Activated naive CD8-positive, alpha-beta T cell treated with anti-CD3 and anti-CD28 coated beads, Interleukin-2, amount 10 ng/mL, durations not matched to agents 7 days and 5 days (primary cell): ENCODE results near the gene CACNA2D4. TPM values are rescaled to one million over a fixed set of nuclear protein-coding genes. Genes with fewer than 3 reads are reported as not detected.
A peak's percentile ranks its signal among the peaks of the same experiment; 100 is the strongest.

Experiments used
- ATAC-seq: fragments of 150-1000 bp; cut with Tn5 transposase; one replicate; pipeline ENCODE4 v1.10.0; 2021; ENCODE audit warnings: low read depth, moderate library complexity
- POLR2A ChIA-PET: fragments of 350-600 bp; sonication (Branson Sonifier 250); formaldehyde crosslinking; loops from one replicate; lab custom pipeline; 2021; ENCODE audit warnings: antibody characterized with exemption; lab: Charles Lee
- DNase-seq: peaks from one replicate; pipeline ENCODE4 v3.0.0; 2021
- H3K27ac Mint-ChIP-seq: one replicate; pipeline ENCODE4 v1.8.0; 2022; ENCODE audit warnings: mild to moderate bottlenecking, mixed read lengths
- H3K27me3 Mint-ChIP-seq: one replicate; pipeline ENCODE4 v1.8.0; 2022; ENCODE audit warnings: mild to moderate bottlenecking, moderate library complexity, mixed read lengths
- H3K36me3 Mint-ChIP-seq: one replicate; pipeline ENCODE4 v1.8.0; 2021; ENCODE audit warnings: mild to moderate bottlenecking, mixed read lengths
- H3K4me1 Mint-ChIP-seq: one replicate; pipeline ENCODE4 v1.8.0; 2021; ENCODE audit warnings: mixed read lengths
- H3K4me3 Mint-ChIP-seq: one replicate; pipeline ENCODE4 v1.8.0; 2022; ENCODE audit warnings: mild to moderate bottlenecking, moderate library complexity, mixed read lengths
- H3K9me3 Mint-ChIP-seq: one replicate; pipeline ENCODE4 v1.8.0; 2021; ENCODE audit warnings: mixed read lengths
- total RNA-seq, 2 experiments: library from RNA; stranded (reverse); gene quantifications; one replicate each; pipeline ENCODE4 v1.2.3, GENCODE V29; 2021

CACNA2D4 gene
- total RNA-seq, 2 experiments from 2014 or later = 8.0 to 10.4 TPM

GRCh38 chr12:1798641-1799020 is 119.8 kb downstream of the CACNA2D4 start:
- H3K27ac Mint-ChIP-seq = peak overlapping the region; percentile 22

GRCh38 chr12:1797991-1798640 is 120.3 kb downstream of the CACNA2D4 start:
- DNase-seq (peak; percentile 36), ATAC-seq (no peak)
- H3K27me3 Mint-ChIP-seq = no peaks in the 10 kb centered on the region
- no peaks in the 10 kb centered on the region for H3K36me3 Mint-ChIP-seq
- no peaks in the 10 kb centered on the region for H3K9me3 Mint-ChIP-seq
- H3K4me3 Mint-ChIP-seq = no peak overlapping the region
- H3K4me1 Mint-ChIP-seq = peaks cover 8% of the 10 kb centered on the region
- H3K27ac Mint-ChIP-seq = no peak overlapping the region
- POLR2A ChIA-PET = interaction anchor here (0.9 to 2.7 kb wide), 2 partner anchors 118 to 142 kb away, joined by 3 to 7 read pairs; no protein-coding TSS in a partner anchor

More at GRCh38 chr12:1798641-1799020, 119.8 kb downstream of the CACNA2D4 start:
- Mint-ChIP-seq H3K4me3 (no peak overlapping the region), H3K27me3 (no peaks in the 10 kb centered on the region), H3K36me3 (no peaks in the 10 kb centered on the region), H3K4me1 (peaks cover 8% of the 10 kb centered on the region), H3K9me3 (no peaks in the 10 kb centered on the region)
- DNase-seq (no peak), ATAC-seq (no peak)
- POLR2A ChIA-PET = interaction anchor here (0.9 kb wide), 1 partner anchor 141 kb away, joined by 3 read pairs; no protein-coding TSS in a partner anchor

GRCh38 chr12:1797011-1797901 is 121.2 kb downstream of the CACNA2D4 start:
- Mint-ChIP-seq H3K4me3 (peak overlapping the region; percentile 79), H3K4me1 (peaks cover 8% of the 10 kb centered on the region), H3K36me3 (no peaks in the 10 kb centered on the region), H3K9me3 (no peaks in the 10 kb centered on the region), H3K27me3 (no peaks in the 10 kb centered on the region), H3K27ac (peak overlapping the region; percentile 71)
- POLR2A ChIA-PET = interaction anchor here (1.4 to 2.7 kb wide), 4 partner anchors 107 to 208 kb away, joined by 4 to 7 read pairs (median 6); partner anchors contain the start of gene ADIPOR2
- ATAC-seq (peak; percentile 3), DNase-seq (peak; percentile 70)

GRCh38 chr12:1796515-1797010 is 121.9 kb downstream of the CACNA2D4 start:
- POLR2A ChIA-PET = interaction anchor here (1.4 to 2.7 kb wide), 5 partner anchors 106 to 208 kb away, joined by 4 to 22 read pairs (median 7); partner anchors contain the start of gene ADIPOR2
- Mint-ChIP-seq H3K9me3 (no peaks in the 10 kb centered on the region), H3K4me3 (peak overlapping the region; percentile 90), H3K36me3 (no peaks in the 10 kb centered on the region), H3K4me1 (peaks cover 14% of the 10 kb centered on the region), H3K27me3 (no peaks in the 10 kb centered on the region), H3K27ac (peak overlapping the region; percentile 77)
- DNase-seq (peak; percentile 69), ATAC-seq (peak; percentile 34)

- Mint-ChIP-seq H3K27ac (peak overlapping the region; percentile 77), H3K36me3 (no peaks in the 10 kb centered on the region), H3K4me1 (peaks cover 20% of the 10 kb centered on the region), H3K9me3 (no peaks in the 10 kb centered on the region), H3K4me3 (peak overlapping the region; percentile 90), H3K27me3 (no peaks in the 10 kb centered on the region)
- DNase-seq (peak; percentile 98), ATAC-seq (peak; percentile 96)
- POLR2A ChIA-PET = interaction anchor here (0.9 to 2.7 kb wide), 6 partner anchors 105 to 209 kb away, joined by 3 to 22 read pairs (median 6); partner anchors contain the start of gene ADIPOR2
These were observed 122.5 kb downstream of the CACNA2D4 start for GRCh38 chr12:1795785-1796514.

- POLR2A ChIA-PET = interaction anchor here (0.9 to 2.7 kb wide), 5 partner anchors 121 to 210 kb away, joined by 3 to 22 read pairs (median 7); no protein-coding TSS in a partner anchor
- peaks cover 26% of the 10 kb centered on the region for H3K4me1 Mint-ChIP-seq
- H3K9me3 Mint-ChIP-seq = no peaks in the 10 kb centered on the region
- H3K4me3 Mint-ChIP-seq = peak overlapping the region; percentile 68
- H3K27me3 Mint-ChIP-seq = no peaks in the 10 kb centered on the region
- no peaks in the 10 kb centered on the region for H3K36me3 Mint-ChIP-seq
- DNase-seq (peak; percentile 20), ATAC-seq (no peak)
- peak overlapping the region; percentile 75 for H3K27ac Mint-ChIP-seq
These were observed 123.1 kb downstream of the CACNA2D4 start for GRCh38 chr12:1795221-1795784.

GRCh38 chr12:1794440-1795090 is 123.9 kb downstream of the CACNA2D4 start:
- no peak for ATAC-seq
- H3K27ac Mint-ChIP-seq = no peak overlapping the region
- peaks cover 28% of the 10 kb centered on the region for H3K4me1 Mint-ChIP-seq
- no peak overlapping the region for H3K4me3 Mint-ChIP-seq
- H3K27me3 Mint-ChIP-seq = no peaks in the 10 kb centered on the region
- peak; percentile 24 for DNase-seq
- no peaks in the 10 kb centered on the region for H3K36me3 Mint-ChIP-seq
- POLR2A ChIA-PET = interaction anchor here (2.1 kb wide), 1 partner anchor 145 kb away, joined by 22 read pairs; no protein-coding TSS in a partner anchor
- H3K9me3 Mint-ChIP-seq = no peaks in the 10 kb centered on the region

GRCh38 chr12:1793426-1794210 is 124.8 kb downstream of the CACNA2D4 start:
- Mint-ChIP-seq H3K4me3 (no peak overlapping the region), H3K27ac (no peak overlapping the region), H3K27me3 (no peaks in the 10 kb centered on the region), H3K4me1 (peaks cover 28% of the 10 kb centered on the region), H3K36me3 (no peaks in the 10 kb centered on the region), H3K9me3 (no peaks in the 10 kb centered on the region)
- POLR2A ChIA-PET = no interaction called here
- DNase-seq = peak; percentile 24
- no peak for ATAC-seq

- Mint-ChIP-seq H3K4me1 (peaks cover 28% of the 10 kb centered on the region), H3K9me3 (no peaks in the 10 kb centered on the region), H3K36me3 (no peaks in the 10 kb centered on the region), H3K27me3 (no peaks in the 10 kb centered on the region), H3K4me3 (no peak overlapping the region), H3K27ac (no peak overlapping the region)
- DNase-seq (peak; percentile 24), ATAC-seq (no peak)
- POLR2A ChIA-PET = no interaction called here
These were observed 126.0 kb downstream of the CACNA2D4 start for GRCh38 chr12:1792406-1792805.

GRCh38 chr12:1791104-1791841 is 127.2 kb downstream of the CACNA2D4 start:
- Mint-ChIP-seq H3K9me3 (no peaks in the 10 kb centered on the region), H3K4me3 (peak overlapping the region; percentile 3), H3K27ac (peak overlapping the region; percentile 55), H3K4me1 (peaks cover 28% of the 10 kb centered on the region), H3K36me3 (no peaks in the 10 kb centered on the region), H3K27me3 (no peaks in the 10 kb centered on the region)
- POLR2A ChIA-PET = interaction anchor here (0.5 to 2.0 kb wide), 5 partner anchors 129 to 789 kb away, joined by 3 to 12 read pairs (median 6); no protein-coding TSS in a partner anchor
- peak; percentile 42 for DNase-seq
- peak; percentile 23 for ATAC-seq

GRCh38 chr12:1790444-1790843 is 128.0 kb downstream of the CACNA2D4 start:
- no peak overlapping the region for H3K27ac Mint-ChIP-seq
- no peak overlapping the region for H3K4me3 Mint-ChIP-seq
- peaks cover 22% of the 10 kb centered on the region for H3K4me1 Mint-ChIP-seq
- peaks cover 3% of the 10 kb centered on the region for H3K36me3 Mint-ChIP-seq
- no peaks in the 10 kb centered on the region for H3K9me3 Mint-ChIP-seq
- POLR2A ChIA-PET = interaction anchor here (0.9 to 2.0 kb wide), 4 partner anchors 129 to 149 kb away, joined by 3 to 12 read pairs (median 6); no protein-coding TSS in a partner anchor
- no peak for ATAC-seq
- H3K27me3 Mint-ChIP-seq = no peaks in the 10 kb centered on the region
- DNase-seq = no peak
